Mucosa of descending colon (tissue), 3 donors: ENCODE results near the gene CDC42EP5. TPM values are rescaled to one million over a fixed set of nuclear protein-coding genes. Genes with fewer than 3 reads are reported as not detected.

ENCODE experiments used
- ATAC-seq: fragments of 200-7000 bp; cut with Tn5 transposase; one replicate; pipeline ENCODE4 v1.9.1; 2020; ENCODE audit warnings: mild to moderate bottlenecking, moderate library complexity
- DNase-seq, 3 donors: peaks; one replicate each; pipeline ENCODE4 v3.0.0-alpha.2; 2020
- H3K36me3 ChIP-seq: fragments of 200-600 bp; one replicate; pipeline ENCODE4 v1.8.0; 2021; ENCODE audit warnings: low read depth, mild to moderate bottlenecking
- H3K4me1 ChIP-seq: fragments of 200-600 bp; one replicate; pipeline ENCODE4 v1.8.0; 2021; ENCODE audit warnings: low read depth, mild to moderate bottlenecking
- H3K4me3 ChIP-seq: fragments of 200-600 bp; one replicate; pipeline ENCODE4 v1.8.0; 2021; ENCODE audit warnings: mild to moderate bottlenecking
- H3K9me3 ChIP-seq: fragments of 200-600 bp; one replicate; pipeline ENCODE4 v1.8.0; 2021; ENCODE audit warnings: mild to moderate bottlenecking
- CTCF ChIP-seq: fragments of 200-600 bp; IDR thresholded peaks from one replicate; pipeline ENCODE4 v1.8.0; 2022; ENCODE audit warnings: antibody characterized with exemption, mild to moderate bottlenecking
- intact Hi-C, 2 donors: fragments of 100-400 bp; cut with DNase I in 1 of 2; cut with micrococcal nuclease in 1 of 2; formaldehyde crosslinking; loops; one replicate each; pipeline versions ENCODE4 v1.11.0 to v1.11.1; 2022; cut with DNase I, micrococcal nuclease
- total RNA-seq, 3 donors: library from RNA; stranded (reverse); fragmentation: NEBNext Ultra II Directional in 2 of 3; extraction: Animal tissue kit (Norgen Biotek cat#: 25700) in 2 of 3; gene quantifications; one replicate each; pipeline versions ENCODE4 v1.2.1 to v1.2.4, GENCODE V29; 2021 to 2023
- donor health status: DM: no; HTN: no; CAD: no; lungs with moderate emphysema.
- donor health status: DM: no; HTN: no; CAD: no.
- donor health status: DM: no; HTN: yes; CAD: no.

Gene CDC42EP5
- total RNA-seq, 3 donors from 2014 or later: 130 to 446 (median 319) TPM

- intact Hi-C loops: no loop called here
- H3K9me3 ChIP-seq: no peaks in the 10 kb centered on the region
- TF ChIP-seq CTCF: no peak
- peaks cover 8% of the 10 kb centered on the region for H3K4me1 ChIP-seq
- DNase-seq (no peak), ATAC-seq (no peak)
- H3K4me3 ChIP-seq: no peak overlapping the region
- H3K36me3 ChIP-seq: no peaks in the 10 kb centered on the region
These were observed 43.4 kb downstream of the CDC42EP5 start for GRCh38 chr19:54429545-54430227.

- DNase-seq (no peak), ATAC-seq (no peak)
- intact Hi-C loops: no loop called here
- H3K9me3 ChIP-seq: no peaks in the 10 kb centered on the region
- H3K4me3 ChIP-seq: no peak overlapping the region
- H3K36me3 ChIP-seq: no peaks in the 10 kb centered on the region
- peaks cover 8% of the 10 kb centered on the region for H3K4me1 ChIP-seq
- no peak for TF ChIP-seq CTCF
These were observed 44.0 kb downstream of the CDC42EP5 start for GRCh38 chr19:54429176-54429495.

- intact Hi-C loops: no loop called here
- no peaks in the 10 kb centered on the region for H3K9me3 ChIP-seq
- H3K36me3 ChIP-seq: no peaks in the 10 kb centered on the region
- no peak overlapping the region for H3K4me3 ChIP-seq
- DNase-seq (no peak), ATAC-seq (no peak)
- H3K4me1 ChIP-seq: peaks cover 8% of the 10 kb centered on the region
- no peak for TF ChIP-seq CTCF
These were observed 44.5 kb downstream of the CDC42EP5 start for GRCh38 chr19:54428323-54429175.

- no peaks in the 10 kb centered on the region for H3K9me3 ChIP-seq
- ATAC-seq (no peak), DNase-seq (no peak)
- H3K4me1 ChIP-seq: peaks cover 8% of the 10 kb centered on the region
- no peaks in the 10 kb centered on the region for H3K36me3 ChIP-seq
- intact Hi-C loops: no loop called here
- no peak for TF ChIP-seq CTCF
- H3K4me3 ChIP-seq: no peak overlapping the region
These were observed 45.5 kb downstream of the CDC42EP5 start for GRCh38 chr19:54427586-54427985.

- no peak for ATAC-seq
- intact Hi-C loops: no loop called here
- no peak for TF ChIP-seq CTCF
- Histone ChIP-seq H3K4me1 (peaks cover 8% of the 10 kb centered on the region), H3K4me3 (no peak overlapping the region), H3K36me3 (no peaks in the 10 kb centered on the region), H3K9me3 (no peaks in the 10 kb centered on the region)
- DNase-seq: no peak
These were observed 46.7 kb downstream of the CDC42EP5 start for GRCh38 chr19:54426291-54426931.
